Gastrocnemius medialis (tissue), 4 donors: ENCODE measurements around the gene LGALS1. TPM values are rescaled to one million over a fixed set of nuclear protein-coding genes. Genes with fewer than 3 reads are reported as not detected.

Experiments used
- ATAC-seq, 2 donors: fragments of 150-250 bp; one replicate each; pipeline ENCODE4 v1.9.1; 2016
- DNase-seq, 2 donors: peaks; one replicate each; pipeline ENCODE4 v3.0.0-alpha.2; 2019
- H3K27ac ChIP-seq, 4 donors: fragments of 200-600 bp; sonication (generic); 1 replicate in 1 of 4; 2 replicates in 3 of 4; pipeline ENCODE4 v1.5.1; 2016 to 2018; ENCODE audit warnings: mild to moderate bottlenecking in 2 of 4, moderate library complexity in 1 of 4
- H3K27me3 ChIP-seq, 3 donors: fragments of 200-600 bp; sonication (generic) in 2 of 3; 1 replicate in 1 of 3; 2 replicates in 2 of 3; pipeline versions ENCODE4 v1.5.1 to v1.6.0; 2016 to 2019; ENCODE audit warnings: mild to moderate bottlenecking in 1 of 3, moderate library complexity in 1 of 3
- H3K36me3 ChIP-seq, 2 donors: fragments of 200-600 bp; sonication (generic) in 1 of 2; one replicate each; pipeline ENCODE4 v1.5.1; 2017 to 2018
- H3K4me1 ChIP-seq, 2 donors: fragments of 200-600 bp; sonication (generic) in 1 of 2; one replicate each; pipeline ENCODE4 v1.5.1; 2016 to 2017; ENCODE audit warnings: mild to moderate bottlenecking in 2 of 2
- H3K4me3 ChIP-seq, 4 donors: fragments of 200-600 bp; sonication (generic) in 3 of 4; 1 replicate in 1 of 4; 2 replicates in 3 of 4; pipeline ENCODE4 v1.5.1; 2016 to 2019; ENCODE audit warnings: mild to moderate bottlenecking in 2 of 4
- H3K9me3 ChIP-seq, 3 donors: fragments of 200-600 bp; sonication (generic) in 2 of 3; 1 replicate in 1 of 3; 2 replicates in 2 of 3; pipeline ENCODE4 v1.5.1; 2016 to 2019
- POLR2A ChIP-seq, 2 donors: fragments of 450-650 bp; IDR thresholded peaks; one replicate each; pipeline ENCODE4 v1.6.1; 2017; ENCODE audit warnings: antibody characterized with exemption in 2 of 2, mild to moderate bottlenecking in 2 of 2, moderate library complexity in 2 of 2
- in situ Hi-C, 4 donors: fragments of 200-750 bp; cut with MboI; loops; one replicate each; pipeline versions ENCODE4 v1.15.0 to v1.8.0; 2017; ENCODE audit warnings: low sequenced_read_pairs in 4 of 4
- intact Hi-C: fragments of 100-400 bp; cut with DNase I; formaldehyde crosslinking; loops from one replicate; pipeline ENCODE4 v1.15.1; 2023; ENCODE audit warnings: low total_unique reads
- total RNA-seq, 4 donors: library from RNA; depleted of rRNA; stranded (reverse); fragments of >200 nt; gene quantifications; one replicate each; pipeline versions ENCODE4 v1.1.0 to v1.2.3, GENCODE V29; 2016
- TF ChIP-seq, protein P1 (sequence below), 5 experiments: fragments of 450-650 bp in 3 of 5; fragments of 200-600 bp in 2 of 5; sonication (generic) in 2 of 5; IDR thresholded peaks in 4 of 5; conservative IDR thresholded peaks in 1 of 5; 1 replicate in 4 of 5; 2 replicates in 1 of 5; pipeline ENCODE4 v1.5.1; 2016 to 2019; ENCODE audit warnings: antibody characterized with exemption in 5 of 5, mild to moderate bottlenecking in 3 of 5, moderate library complexity in 3 of 5

Gene LGALS1
- total RNA-seq, 4 donors from 2014 or later = 561 to 1,888 (median 1,101) TPM

DNA sequence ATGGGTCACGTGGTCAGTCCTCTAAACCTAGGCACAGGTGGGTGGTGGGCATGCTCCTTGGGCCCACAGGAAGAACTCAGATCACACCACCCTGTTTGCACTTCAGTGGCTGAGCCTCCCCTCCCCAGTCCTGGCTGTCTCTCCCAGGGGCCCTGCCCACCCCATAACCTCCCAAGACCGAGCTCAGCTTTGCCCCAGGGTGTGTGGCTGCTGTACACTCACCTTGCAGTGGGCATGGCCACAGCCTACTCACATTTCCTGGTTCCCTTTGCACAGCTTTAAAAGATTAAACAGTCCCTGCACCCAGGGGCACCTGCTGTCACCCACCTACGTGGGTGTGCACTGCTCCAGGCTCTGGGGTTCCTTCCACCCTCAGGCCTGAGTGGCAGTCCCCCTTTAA is 35.2 kb downstream of the LGALS1 start:
- H3K36me3 ChIP-seq = no peaks in the 10 kb centered on the region
- TF ChIP-seq POLR2A (IDR thresholded peaks at IDR 0.05) = no peak
- TF ChIP-seq, protein P1, sequence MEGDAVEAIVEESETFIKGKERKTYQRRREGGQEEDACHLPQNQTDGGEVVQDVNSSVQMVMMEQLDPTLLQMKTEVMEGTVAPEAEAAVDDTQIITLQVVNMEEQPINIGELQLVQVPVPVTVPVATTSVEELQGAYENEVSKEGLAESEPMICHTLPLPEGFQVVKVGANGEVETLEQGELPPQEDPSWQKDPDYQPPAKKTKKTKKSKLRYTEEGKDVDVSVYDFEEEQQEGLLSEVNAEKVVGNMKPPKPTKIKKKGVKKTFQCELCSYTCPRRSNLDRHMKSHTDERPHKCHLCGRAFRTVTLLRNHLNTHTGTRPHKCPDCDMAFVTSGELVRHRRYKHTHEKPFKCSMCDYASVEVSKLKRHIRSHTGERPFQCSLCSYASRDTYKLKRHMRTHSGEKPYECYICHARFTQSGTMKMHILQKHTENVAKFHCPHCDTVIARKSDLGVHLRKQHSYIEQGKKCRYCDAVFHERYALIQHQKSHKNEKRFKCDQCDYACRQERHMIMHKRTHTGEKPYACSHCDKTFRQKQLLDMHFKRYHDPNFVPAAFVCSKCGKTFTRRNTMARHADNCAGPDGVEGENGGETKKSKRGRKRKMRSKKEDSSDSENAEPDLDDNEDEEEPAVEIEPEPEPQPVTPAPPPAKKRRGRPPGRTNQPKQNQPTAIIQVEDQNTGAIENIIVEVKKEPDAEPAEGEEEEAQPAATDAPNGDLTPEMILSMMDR (IDR thresholded peaks at IDR 0.05 in 4 of 5, conservative IDR thresholded peaks at IDR 0.05 in 1 of 5) = no peak
- H3K27ac ChIP-seq = no peak overlapping the region
- no peaks in the 10 kb centered on the region for H3K27me3 ChIP-seq
- in situ Hi-C loops = no loop called here
- no peak overlapping the region for H3K4me3 ChIP-seq
- no peaks in the 10 kb centered on the region for H3K4me1 ChIP-seq
- ATAC-seq (no peak), DNase-seq (no peak)
- intact Hi-C loops = no loop called here
- H3K9me3 ChIP-seq = no peaks in the 10 kb centered on the region

DNA sequence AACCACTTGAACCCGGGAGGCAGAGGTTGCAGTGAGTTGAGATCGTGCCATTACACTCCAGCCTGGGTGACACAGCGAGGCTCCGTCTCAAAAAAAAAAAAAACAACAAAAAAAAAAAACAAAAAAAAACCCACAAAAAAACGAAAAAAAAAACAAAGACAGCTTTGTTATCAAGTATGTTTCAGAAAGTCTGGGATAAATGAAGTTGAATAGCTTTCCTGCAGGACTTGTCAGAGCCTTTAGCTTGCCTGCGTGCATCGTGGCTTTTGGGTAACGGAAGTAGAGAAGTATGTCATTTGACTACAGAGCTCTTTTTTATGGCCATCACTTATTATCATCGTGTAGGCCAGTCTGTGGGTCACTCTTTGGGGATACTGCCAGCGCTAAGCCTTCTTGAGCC is 36.1 kb downstream of the LGALS1 start:
- intact Hi-C loops = no loop called here
- no peaks in the 10 kb centered on the region for H3K4me1 ChIP-seq
- DNase-seq (no peak), ATAC-seq (no peak)
- no peaks in the 10 kb centered on the region for H3K27me3 ChIP-seq
- no peak overlapping the region for H3K27ac ChIP-seq
- H3K36me3 ChIP-seq = no peaks in the 10 kb centered on the region
- no peaks in the 10 kb centered on the region for H3K9me3 ChIP-seq
- in situ Hi-C loops = no loop called here
- no peak overlapping the region for H3K4me3 ChIP-seq
- TF ChIP-seq POLR2A (IDR thresholded peaks at IDR 0.05) = no peak
- TF ChIP-seq, protein P1 (IDR thresholded peaks at IDR 0.05 in 4 of 5, conservative IDR thresholded peaks at IDR 0.05 in 1 of 5) = no peak

- no peak for TF ChIP-seq POLR2A (IDR thresholded peaks at IDR 0.05)
- TF ChIP-seq, protein P1 (IDR thresholded peaks at IDR 0.05 in 4 of 5, conservative IDR thresholded peaks at IDR 0.05 in 1 of 5) = no peak
- intact Hi-C loops (no loop called here), in situ Hi-C loops (no loop called here)
- Histone ChIP-seq H3K9me3 (no peaks in the 10 kb centered on the region), H3K4me3 (no peak overlapping the region), H3K27me3 (no peaks in the 10 kb centered on the region), H3K4me1 (no peaks in the 10 kb centered on the region), H3K36me3 (no peaks in the 10 kb centered on the region), H3K27ac (no peak overlapping the region)
- ATAC-seq = no peak
- DNase-seq = no peak
Observed at GRCh38 chr22:37713761-37714160, 38.3 kb downstream of the LGALS1 start.

GRCh38 chr22:37714634-37715033 is 39.2 kb downstream of the LGALS1 start:
- ATAC-seq (no peak), DNase-seq (no peak)
- Histone ChIP-seq H3K4me3 (no peak overlapping the region), H3K27ac (no peak overlapping the region), H3K36me3 (no peaks in the 10 kb centered on the region), H3K4me1 (no peaks in the 10 kb centered on the region), H3K9me3 (no peaks in the 10 kb centered on the region), H3K27me3 (no peaks in the 10 kb centered on the region)
- intact Hi-C loops = no loop called here
- no peak for TF ChIP-seq POLR2A (IDR thresholded peaks at IDR 0.05)
- TF ChIP-seq, protein P1 (IDR thresholded peaks at IDR 0.05 in 4 of 5, conservative IDR thresholded peaks at IDR 0.05 in 1 of 5) = no peak
- in situ Hi-C loops = no loop called here

GRCh38 chr22:37715760-37716159 is 40.3 kb downstream of the LGALS1 start:
- ATAC-seq (no peak), DNase-seq (no peak)
- in situ Hi-C loops (no loop called here), intact Hi-C loops (no loop called here)
- TF ChIP-seq POLR2A (IDR thresholded peaks at IDR 0.05) = no peak
- TF ChIP-seq, protein P1 (IDR thresholded peaks at IDR 0.05 in 4 of 5, conservative IDR thresholded peaks at IDR 0.05 in 1 of 5) = no peak
- Histone ChIP-seq H3K4me3 (no peak overlapping the region), H3K9me3 (no peaks in the 10 kb centered on the region), H3K36me3 (no peaks in the 10 kb centered on the region), H3K27me3 (no peaks in the 10 kb centered on the region), H3K27ac (no peak overlapping the region), H3K4me1 (no peaks in the 10 kb centered on the region)
